GM11168 (cell line): ENCODE measurements around the gene MTA1.

ENCODE experiments used
- in situ Hi-C: fragments of 300-500 bp; cut with MboI; formaldehyde crosslinking; loops from one replicate; pipeline ENCODE4 v1.12.0; 2022; ENCODE audit warnings: low sequenced_read_pairs; ENCODE audit not compliant: unreplicated experiment

The MTA1 gene

GRCh38 chr14:105503296-105503640 is 83.6 kb downstream of the MTA1 start:
- in situ Hi-C loops = no loop called here

- in situ Hi-C loops = no loop called here
Observed at GRCh38 chr14:105503935-105504692, 84.5 kb downstream of the MTA1 start.

GRCh38 chr14:105505101-105505500 is 85.5 kb downstream of the MTA1 start:
- in situ Hi-C loops = no loop called here

GRCh38 chr14:105507247-105507646 is 87.6 kb downstream of the MTA1 start:
- in situ Hi-C loops = no loop called here

GRCh38 chr14:105508069-105508468 is 88.4 kb downstream of the MTA1 start:
- in situ Hi-C loops = no loop called here

GRCh38 chr14:105508601-105509000 is 89.0 kb downstream of the MTA1 start:
- in situ Hi-C loops = no loop called here

- in situ Hi-C loops = no loop called here
Observed at GRCh38 chr14:105517096-105517495, 97.5 kb downstream of the MTA1 start.

- in situ Hi-C loops = no loop called here
Observed at GRCh38 chr14:105519946-105520698, 100.5 kb downstream of the MTA1 start.
